Liver (tissue), 9 donors: Measurements from ENCODE around the gene MBNL2. TPM values are rescaled to one million over a fixed set of nuclear protein-coding genes. Genes with fewer than 3 reads are reported as not detected.
A peak's percentile ranks its signal among the peaks of the same experiment; 100 is the strongest.

Experiments used
- DNase-seq: peaks from one replicate; pipeline ENCODE4 v3.0.0-alpha.2; 2017; ENCODE audit warnings: low spot score
- H3K27ac ChIP-seq, 2 donors: one replicate each; pipeline ENCODE4 v1.7.0; 2013; ENCODE audit warnings: inconsistent platforms in 2 of 2, low read length in 2 of 2, control low read depth in 1 of 2, low read depth in 1 of 2, mild to moderate bottlenecking in 1 of 2
- H3K27me3 ChIP-seq, 4 donors: one replicate each; pipeline versions ENCODE4 v1.6.1 to v1.7.0; 2013; ENCODE audit warnings: low read length in 3 of 4, inconsistent platforms in 1 of 4, mild to moderate bottlenecking in 1 of 4, moderate library complexity in 1 of 4; ENCODE audit not compliant: control insufficient read depth in 4 of 4, insufficient read depth in 4 of 4
- H3K36me3 ChIP-seq, 4 donors: one replicate each; pipeline versions ENCODE4 v1.6.1 to v1.7.0; 2013; ENCODE audit warnings: low read length in 3 of 4, mild to moderate bottlenecking in 3 of 4, low read depth in 1 of 4, moderate library complexity in 1 of 4; ENCODE audit not compliant: control insufficient read depth in 4 of 4, insufficient read depth in 3 of 4
- H3K4me1 ChIP-seq, 4 donors: one replicate each; pipeline versions ENCODE4 v1.6.1 to v1.7.0; 2013; ENCODE audit warnings: low read length in 3 of 4, mild to moderate bottlenecking in 3 of 4, moderate library complexity in 1 of 4; ENCODE audit not compliant: control insufficient read depth in 4 of 4, insufficient read depth in 4 of 4
- H3K4me3 ChIP-seq, 3 donors: one replicate each; pipeline versions ENCODE4 v1.6.1 to v1.7.0; 2013; ENCODE audit warnings: low read length in 3 of 3, control low read depth in 1 of 3, low read depth in 1 of 3, mild to moderate bottlenecking in 1 of 3
- H3K9ac ChIP-seq, 2 donors: one replicate each; pipeline ENCODE4 v1.7.0; 2013; ENCODE audit warnings: low read length in 2 of 2, mild to moderate bottlenecking in 2 of 2, moderate library complexity in 2 of 2, control low read depth in 1 of 2, low read depth in 1 of 2
- H3K9me3 ChIP-seq, 4 donors: one replicate each; pipeline versions ENCODE4 v1.6.1 to v1.7.0; 2013; ENCODE audit warnings: low read length in 3 of 4; ENCODE audit not compliant: control insufficient read depth in 4 of 4
- FOXA1 ChIP-seq: IDR thresholded peaks from 2 replicates; pipeline ENCODE4 v1.6.1; 2016; ENCODE audit warnings: antibody characterized with exemption
- FOXA2 ChIP-seq: IDR thresholded peaks from 2 replicates; pipeline ENCODE4 v1.6.1; 2016; ENCODE audit warnings: antibody characterized with exemption
- GABPA ChIP-seq, 2 donors: IDR thresholded peaks in 1 of 2; conservative IDR thresholded peaks in 1 of 2; 2 replicates each; pipeline ENCODE4 v1.6.1; 2016; ENCODE audit warnings: antibody characterized with exemption in 2 of 2, mild to moderate bottlenecking in 1 of 2, moderate library complexity in 1 of 2
- HNF4A ChIP-seq, 2 donors: conservative IDR thresholded peaks; 2 replicates each; pipeline ENCODE4 v1.6.1; 2016; ENCODE audit warnings: antibody characterized with exemption in 2 of 2, mild to moderate bottlenecking in 2 of 2
- HNF4G ChIP-seq: IDR thresholded peaks from 2 replicates; pipeline ENCODE4 v1.6.1; 2016; ENCODE audit warnings: antibody characterized with exemption
- NR2F2 ChIP-seq: IDR thresholded peaks from 2 replicates; pipeline ENCODE4 v1.6.1; 2016; ENCODE audit warnings: antibody characterized with exemption
- SP1 ChIP-seq: IDR thresholded peaks from 2 replicates; pipeline ENCODE4 v1.6.1; 2018; ENCODE audit warnings: antibody characterized with exemption, mild to moderate bottlenecking
- YY1 ChIP-seq: IDR thresholded peaks from 2 replicates; pipeline ENCODE4 v1.6.1; 2016; ENCODE audit warnings: antibody characterized with exemption, mild to moderate bottlenecking
- WGBS: extraction: QIAGEN DNeasy Blood & Tissue Kit; methylation state at CpG from one replicate; pipeline ENCODE4 v1.1.7; 2013; 5-methylcytosine and 5-hydroxymethylcytosine counted together
- polyA plus RNA-seq, 2 donors: library from polyadenylated mRNA; stranded (reverse) in 1 of 2; unstranded in 1 of 2; fragments of 200-250 nt in 1 of 2; fragments of >200 nt in 1 of 2; fragmentation: Nextera tagmentation in 1 of 2; extraction: Ambion mirVana in 1 of 2; gene quantifications; one replicate each; pipeline versions ENCODE4 v1.2.1 to v1.2.3, GENCODE V29; 2013 to 2015
- total RNA-seq, 2 donors: library from RNA; depleted of rRNA; stranded (reverse); fragments of >200 nt; gene quantifications; one replicate each; pipeline ENCODE4 v1.2.3, GENCODE V29; 2014
- TF ChIP-seq, protein P1 (sequence below): fragments of 150-350 bp; IDR thresholded peaks from 2 replicates; pipeline ENCODE4 v1.5.1; 2017; ENCODE audit warnings: improper control_type of control experiment, low read depth, low read length; ENCODE audit not compliant: missing input control
- TF ChIP-seq, protein P2 (sequence below): IDR thresholded peaks from 2 replicates; pipeline ENCODE4 v1.6.1; 2016; ENCODE audit warnings: antibody characterized with exemption
- donor health status: healthy.
- donor health status: healthy.
- donor health status: healthy.
- donor health status: healthy.
- donor health status: healthy.

Gene MBNL2
- total and polyA plus RNA-seq, 4 donors, result 16.0 to 49.6 (median 36.8) TPM

DNA sequence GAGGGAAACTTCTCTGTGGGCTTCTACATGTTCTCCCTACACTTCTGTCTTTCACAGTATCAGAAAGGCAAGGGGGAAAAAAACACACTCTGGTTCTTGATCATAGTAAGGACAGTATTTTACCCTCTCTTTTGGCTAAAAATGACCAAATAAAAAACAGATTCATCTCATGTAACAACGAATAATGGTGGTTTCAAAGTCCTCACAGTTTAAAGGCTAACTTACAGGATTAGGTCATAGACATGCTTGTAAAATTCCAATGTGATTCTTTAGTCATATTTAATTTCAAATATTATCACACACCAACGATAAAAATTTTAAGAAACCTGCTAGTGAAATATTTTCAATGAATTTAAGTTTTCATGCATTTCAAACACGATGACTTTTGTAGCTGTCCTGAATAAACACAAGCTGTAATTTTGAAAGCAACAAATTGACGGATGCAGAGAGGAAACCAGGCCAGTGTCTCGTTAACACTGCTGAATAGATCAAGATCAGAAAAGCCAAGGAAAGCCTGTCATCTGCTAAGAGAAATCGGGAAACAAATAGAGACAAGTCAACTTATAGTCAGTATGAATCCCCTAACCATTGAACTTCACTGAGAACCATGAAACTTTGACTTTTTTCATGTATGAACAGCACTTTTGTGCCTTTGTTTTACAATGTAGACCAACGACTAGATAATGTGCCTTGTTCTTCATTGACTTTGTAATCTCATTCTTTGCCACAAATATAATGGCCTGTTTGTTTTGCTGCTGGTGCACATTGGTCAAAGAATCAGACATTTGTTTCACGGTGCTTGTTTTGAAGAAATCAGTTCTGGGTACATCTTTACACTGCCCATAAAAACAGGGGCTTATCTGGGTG lies 22.0 kb downstream of the MBNL2 start (continued):
- TF ChIP-seq HNF4A (conservative IDR thresholded peaks at IDR 0.05) (peak; percentile 49 to 53), NR2F2 (no peak), FOXA1 (no peak), HNF4G (no peak), YY1 (peak; percentile 23)
- TF ChIP-seq, protein P1, sequence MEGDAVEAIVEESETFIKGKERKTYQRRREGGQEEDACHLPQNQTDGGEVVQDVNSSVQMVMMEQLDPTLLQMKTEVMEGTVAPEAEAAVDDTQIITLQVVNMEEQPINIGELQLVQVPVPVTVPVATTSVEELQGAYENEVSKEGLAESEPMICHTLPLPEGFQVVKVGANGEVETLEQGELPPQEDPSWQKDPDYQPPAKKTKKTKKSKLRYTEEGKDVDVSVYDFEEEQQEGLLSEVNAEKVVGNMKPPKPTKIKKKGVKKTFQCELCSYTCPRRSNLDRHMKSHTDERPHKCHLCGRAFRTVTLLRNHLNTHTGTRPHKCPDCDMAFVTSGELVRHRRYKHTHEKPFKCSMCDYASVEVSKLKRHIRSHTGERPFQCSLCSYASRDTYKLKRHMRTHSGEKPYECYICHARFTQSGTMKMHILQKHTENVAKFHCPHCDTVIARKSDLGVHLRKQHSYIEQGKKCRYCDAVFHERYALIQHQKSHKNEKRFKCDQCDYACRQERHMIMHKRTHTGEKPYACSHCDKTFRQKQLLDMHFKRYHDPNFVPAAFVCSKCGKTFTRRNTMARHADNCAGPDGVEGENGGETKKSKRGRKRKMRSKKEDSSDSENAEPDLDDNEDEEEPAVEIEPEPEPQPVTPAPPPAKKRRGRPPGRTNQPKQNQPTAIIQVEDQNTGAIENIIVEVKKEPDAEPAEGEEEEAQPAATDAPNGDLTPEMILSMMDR, result no peak

DNA sequence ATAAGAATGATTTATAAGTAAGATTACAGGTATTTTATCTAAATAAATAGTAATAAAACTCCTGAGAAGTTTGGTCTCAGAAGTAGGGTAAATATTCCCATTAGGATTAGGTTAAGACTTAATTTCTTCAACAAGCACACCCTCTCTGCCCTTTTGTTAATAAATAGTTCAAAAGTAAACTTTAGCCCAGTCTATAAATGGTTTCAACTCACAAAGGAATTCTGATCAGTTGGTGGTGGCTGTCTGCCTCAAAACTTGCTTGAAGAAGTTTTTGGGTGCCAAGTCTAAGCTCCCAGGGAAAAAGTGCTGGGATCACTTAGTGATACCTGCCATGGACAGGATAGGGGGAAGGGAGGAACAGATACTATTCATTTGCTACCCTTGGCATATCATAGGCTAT lies 22.9 kb downstream of the MBNL2 start:
- Histone ChIP-seq H3K4me3 (no peak overlapping the region), H3K4me1 (peaks cover 16 to 85% (median 44%) of the 10 kb centered on the region in 4 donors), H3K27ac (peak overlapping the region; percentile 20 to 44), H3K27me3 (no peaks in the 10 kb centered on the region), H3K36me3 (peaks cover 0 to 3% (median 0%) of the 10 kb centered on the region in 4 donors), H3K9me3 (no peaks in the 10 kb centered on the region), H3K9ac (no peak overlapping the region)
- DNase-seq, result no peak
- TF ChIP-seq NR2F2 (no peak), HNF4A (conservative IDR thresholded peaks at IDR 0.05) (peak; percentile 23 to 39), HNF4G (no peak), SP1 (no peak), YY1 (peak; percentile 64)
- TF ChIP-seq, protein P2, sequence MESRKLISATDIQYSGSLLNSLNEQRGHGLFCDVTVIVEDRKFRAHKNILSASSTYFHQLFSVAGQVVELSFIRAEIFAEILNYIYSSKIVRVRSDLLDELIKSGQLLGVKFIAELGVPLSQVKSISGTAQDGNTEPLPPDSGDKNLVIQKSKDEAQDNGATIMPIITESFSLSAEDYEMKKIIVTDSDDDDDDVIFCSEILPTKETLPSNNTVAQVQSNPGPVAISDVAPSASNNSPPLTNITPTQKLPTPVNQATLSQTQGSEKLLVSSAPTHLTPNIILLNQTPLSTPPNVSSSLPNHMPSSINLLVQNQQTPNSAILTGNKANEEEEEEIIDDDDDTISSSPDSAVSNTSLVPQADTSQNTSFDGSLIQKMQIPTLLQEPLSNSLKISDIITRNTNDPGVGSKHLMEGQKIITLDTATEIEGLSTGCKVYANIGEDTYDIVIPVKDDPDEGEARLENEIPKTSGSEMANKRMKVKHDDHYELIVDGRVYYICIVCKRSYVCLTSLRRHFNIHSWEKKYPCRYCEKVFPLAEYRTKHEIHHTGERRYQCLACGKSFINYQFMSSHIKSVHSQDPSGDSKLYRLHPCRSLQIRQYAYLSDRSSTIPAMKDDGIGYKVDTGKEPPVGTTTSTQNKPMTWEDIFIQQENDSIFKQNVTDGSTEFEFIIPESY, result no peak

DNA sequence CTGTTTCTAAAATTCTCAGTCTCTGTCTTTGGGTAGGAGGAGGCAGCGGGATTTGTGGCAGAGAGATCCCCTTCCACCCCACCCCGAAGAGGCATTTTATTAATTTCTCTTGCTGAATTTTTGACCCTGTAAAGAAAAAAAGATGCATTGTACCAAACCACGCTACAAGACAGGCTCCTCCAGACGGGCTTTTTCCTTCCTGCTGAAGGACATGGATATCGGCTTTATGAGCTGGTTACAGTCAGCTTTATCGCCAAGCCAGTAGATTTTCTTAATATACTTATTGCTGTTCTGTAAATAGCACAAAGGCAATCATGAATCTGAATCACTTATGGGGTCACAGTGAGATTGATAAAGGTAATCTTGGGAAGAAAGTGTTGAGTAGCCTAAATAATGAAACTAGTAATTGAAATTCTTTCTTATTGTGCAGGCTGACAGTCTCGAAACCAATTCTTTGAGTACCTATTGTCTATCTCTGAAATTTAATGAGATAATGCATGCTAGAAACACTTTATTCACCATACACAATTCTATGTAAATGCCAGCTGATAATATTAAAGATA lies 24.5 kb downstream of the MBNL2 start:
- WGBS, result 78% methylated on average over 7 of the region's 7 CpGs
- Histone ChIP-seq H3K27me3 (no peaks in the 10 kb centered on the region), H3K4me1 (peaks cover 14 to 72% (median 32%) of the 10 kb centered on the region in 4 donors), H3K9me3 (no peaks in the 10 kb centered on the region), H3K4me3 (no peak overlapping the region), H3K27ac (peak overlapping the region in 1 of 2 donors; percentile 38), H3K9ac (no peak overlapping the region), H3K36me3 (peaks cover 0 to 3% (median 0%) of the 10 kb centered on the region in 4 donors)
- no peak for DNase-seq
- TF ChIP-seq GABPA (IDR thresholded peaks at IDR 0.05 in 1 of 2, conservative IDR thresholded peaks at IDR 0.05 in 1 of 2), result no peak

DNA sequence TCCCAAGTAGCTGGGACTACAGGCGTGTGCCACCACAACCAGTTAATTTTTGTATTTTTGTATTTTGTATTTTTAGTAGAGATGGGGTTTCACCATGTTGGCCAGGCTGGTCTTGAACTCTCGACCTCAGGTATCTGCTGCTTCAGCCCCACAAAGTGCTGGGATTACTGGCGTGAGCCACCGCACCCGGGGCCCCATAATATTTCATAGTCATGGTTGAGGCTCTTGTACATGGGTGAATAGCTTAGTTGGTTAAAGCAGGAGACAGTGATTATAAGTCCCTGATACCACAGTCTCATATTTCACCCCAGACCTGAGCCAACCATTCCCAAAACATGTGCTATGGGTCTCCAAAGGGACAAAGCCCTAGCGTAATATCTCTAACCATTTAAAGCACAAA lies 26.1 kb downstream of the MBNL2 start:
- peaks cover 12 to 58% (median 20%) of the 10 kb centered on the region in 4 donors for H3K4me1 ChIP-seq
- no peak for DNase-seq

More for the DNA sequence above, 26.1 kb downstream of the MBNL2 start:
- no peak overlapping the region for H3K4me3 ChIP-seq
- no peak overlapping the region for H3K9ac ChIP-seq
- TF ChIP-seq FOXA2, result no peak
- H3K9me3 ChIP-seq, result no peaks in the 10 kb centered on the region
- 97% methylated on average over 6 of the region's 6 CpGs for WGBS
- peaks cover 0 to 3% (median 0%) of the 10 kb centered on the region in 4 donors for H3K36me3 ChIP-seq
- H3K27ac ChIP-seq, result no peak overlapping the region
- H3K27me3 ChIP-seq, result no peaks in the 10 kb centered on the region
